HCT116 (cell line): ENCODE data around the gene ERVMER34-1. TPM values are rescaled to one million over a fixed set of nuclear protein-coding genes. Genes with fewer than 3 reads are reported as not detected.
A peak's percentile ranks its signal among the peaks of the same experiment; 100 is the strongest.

Source experiments
- ATAC-seq: fragments of 200-7000 bp; cut with Tn5 transposase; 2 replicates; pipeline ENCODE4 v1.9.1; 2020; ENCODE audit warnings: mild to moderate bottlenecking, moderate library complexity
- BruUV-seq: library from RNA; stranded (reverse); fragments of 400-500 nt; replicated peaks from 2 replicates; lab custom pipeline; 2021; lab: Mats Ljungman, UMichigan
- CTCF ChIA-PET: fragments of 300-600 bp; sonication (Branson Sonifier 250); formaldehyde crosslinking; loops from one replicate; lab custom pipeline; 2021; ENCODE audit warnings: antibody characterized with exemption; lab: Charles Lee
- POLR2A ChIA-PET: fragments of 300-600, 350-600 bp; sonication (Branson Sonifier 250); formaldehyde crosslinking; loops from one replicate; lab custom pipeline; 2021; ENCODE audit warnings: antibody characterized with exemption; lab: Charles Lee
- RAD21 ChIA-PET, 2 experiments: fragments of 300-600 bp; sonication (Branson Sonifier 250); formaldehyde crosslinking; loops; one replicate each; lab custom pipeline; 2023; ENCODE audit warnings: low total read pairs in 2 of 2; ENCODE audit not compliant: uncharacterized antibody in 2 of 2, unreplicated experiment in 2 of 2, low non-redundant PET in 1 of 2; lab: Charles Lee
- DNase-seq: peaks from one replicate; pipeline ENCODE4 v3.0.0-alpha.2; 2010; ENCODE audit warnings: low read depth, low spot score
- H2AFZ ChIP-seq: fragments of 200-600 bp; shearing (Covaris generic), sonication (generic); 2 replicates; pipeline ENCODE4 v1.6.1; 2017; ENCODE audit warnings: low read depth, mixed run types, mixed read lengths, antibody characterized with exemption, low read length; ENCODE audit not compliant: poor library complexity, severe bottlenecking
- H3K27ac ChIP-seq: 2 replicates; pipeline ENCODE4 v1.5.1; 2012; ENCODE audit warnings: low read depth, low read length
- H3K27me3 ChIP-seq: fragments of 200-600 bp; sonication (generic); 2 replicates; pipeline ENCODE4 v1.6.1; 2016; ENCODE audit warnings: mixed run types, low read length, mixed read lengths; ENCODE audit not compliant: insufficient read depth
- H3K36me3 ChIP-seq, 2 experiments: fragments of 200-500 bp in 1 of 2; fragments of 200-600 bp in 1 of 2; sonication (Bioruptor generic) in 1 of 2; sonication (generic) in 1 of 2; 2 replicates each; pipeline versions ENCODE4 v1.5.1 to v1.6.1; 2014 to 2016; ENCODE audit warnings: low read length in 2 of 2, inconsistent platforms in 1 of 2, mixed read lengths in 1 of 2, mixed run types in 1 of 2; ENCODE audit not compliant: insufficient read depth in 2 of 2, control insufficient read depth in 1 of 2
- H3K4me1 ChIP-seq, 2 experiments: fragments of 200-600 bp in 1 of 2; sonication (generic) in 1 of 2; 2 replicates each; pipeline versions ENCODE4 v1.5.1 to v1.6.1; 2012 to 2017; ENCODE audit warnings: low read length in 2 of 2, inconsistent platforms in 1 of 2, mild to moderate bottlenecking in 1 of 2, mixed read lengths in 1 of 2, mixed run types in 1 of 2, moderate library complexity in 1 of 2; ENCODE audit not compliant: insufficient read depth in 2 of 2, control insufficient read depth in 1 of 2
- H3K4me2 ChIP-seq: fragments of 200-600 bp; sonication (generic); 2 replicates; pipeline ENCODE4 v1.6.1; 2017; ENCODE audit warnings: mixed run types, low read length, mixed read lengths
- H3K4me3 ChIP-seq, 2 experiments: fragments of 200-600 bp in 1 of 2; sonication (generic) in 1 of 2; replicated peaks in 1 of 2; 2 replicates each; pipeline ENCODE4 v1.5.1; 2011 to 2016; ENCODE audit warnings: low read length in 2 of 2, control low read depth in 1 of 2, low read depth in 1 of 2, mild to moderate bottlenecking in 1 of 2, mixed read lengths in 1 of 2, mixed run types in 1 of 2
- H3K79me2 ChIP-seq: fragments of 200-600 bp; sonication (generic); 2 replicates; pipeline ENCODE4 v1.6.1; 2017; ENCODE audit warnings: mild to moderate bottlenecking, mixed run types, low read length, moderate library complexity, mixed read lengths; ENCODE audit not compliant: insufficient read depth
- H3K9ac ChIP-seq: fragments of 200-600 bp; sonication (generic); 2 replicates; pipeline ENCODE4 v1.6.1; 2016; ENCODE audit warnings: low read length, mixed read lengths
- H3K9me2 ChIP-seq: fragments of 200-600 bp; sonication (generic), shearing (Covaris generic); 2 replicates; pipeline ENCODE4 v1.6.1; 2017; ENCODE audit warnings: mixed run types, mild to moderate bottlenecking, moderate library complexity; ENCODE audit not compliant: insufficient read depth
- H3K9me3 ChIP-seq, 2 experiments: fragments of 200-500 bp in 1 of 2; fragments of 200-600 bp in 1 of 2; sonication (Bioruptor generic) in 1 of 2; sonication (generic) in 1 of 2; 2 replicates each; pipeline ENCODE4 v1.6.1; 2014 to 2017; ENCODE audit warnings: low read length in 2 of 2, mixed read lengths in 2 of 2, inconsistent platforms in 1 of 2, low read depth in 1 of 2, mild to moderate bottlenecking in 1 of 2, mixed run types in 1 of 2, moderate library complexity in 1 of 2; ENCODE audit not compliant: control insufficient read depth in 1 of 2, insufficient read depth in 1 of 2
- H4K20me1 ChIP-seq: fragments of 200-600 bp; sonication (generic), shearing (Covaris generic); 2 replicates; pipeline ENCODE4 v1.6.1; 2017; ENCODE audit warnings: mixed run types, mild to moderate bottlenecking, moderate library complexity; ENCODE audit not compliant: insufficient read depth
- CEBPB ChIP-seq: IDR thresholded peaks from 2 replicates; pipeline ENCODE4 v1.6.1; 2012; ENCODE audit warnings: low read depth
- EGR1 ChIP-seq: IDR thresholded peaks from 2 replicates; pipeline ENCODE4 v1.6.1; 2012; ENCODE audit warnings: low read depth
- ELF1 ChIP-seq: IDR thresholded peaks from 2 replicates; pipeline ENCODE4 v1.6.1; 2012; ENCODE audit warnings: low read depth, borderline replicate concordance
- EZH2 ChIP-seq: fragments of 200-600 bp; sonication (generic); IDR thresholded peaks from 2 replicates; pipeline ENCODE4 v1.6.1; 2017; ENCODE audit warnings: antibody characterized with exemption, mixed run types
- JUND ChIP-seq: IDR thresholded peaks from 2 replicates; pipeline ENCODE4 v1.6.1; 2012
- MAX ChIP-seq: IDR thresholded peaks from 2 replicates; pipeline ENCODE4 v1.6.1; 2012
- POLR2A ChIP-seq: IDR thresholded peaks from 2 replicates; pipeline ENCODE4 v1.7.0; 2011; ENCODE audit warnings: borderline replicate concordance; ENCODE audit not compliant: insufficient read depth, insufficient read length; ENCODE audit errors: extremely low read depth
- RAD21 ChIP-seq: IDR thresholded peaks from 2 replicates; pipeline ENCODE4 v1.6.1; 2012; ENCODE audit warnings: low read depth, mild to moderate bottlenecking
- SP1 ChIP-seq: IDR thresholded peaks from 2 replicates; pipeline ENCODE4 v1.6.1; 2012; ENCODE audit warnings: low read depth
- SRF ChIP-seq: IDR thresholded peaks from 2 replicates; pipeline ENCODE4 v1.6.1; 2012; ENCODE audit warnings: low read depth
- TCF7L2 ChIP-seq: IDR thresholded peaks from 2 replicates; pipeline ENCODE4 v1.7.0; 2011; ENCODE audit warnings: borderline replicate concordance, inconsistent platforms; ENCODE audit not compliant: insufficient read depth, insufficient read length; ENCODE audit errors: extremely low read depth
- YY1 ChIP-seq: IDR thresholded peaks from 2 replicates; pipeline ENCODE4 v1.6.1; 2011; ENCODE audit warnings: low read length, low read depth, moderate library complexity, mild to moderate bottlenecking; ENCODE audit not compliant: insufficient replicate concordance; ENCODE audit errors: extremely low read depth
- ZFX ChIP-seq: fragments of 450-650 bp; IDR thresholded peaks from 2 replicates; pipeline ENCODE4 v1.6.1; 2017
- intact Hi-C: fragments of 100-400 bp; cut with micrococcal nuclease; formaldehyde crosslinking; loops from 2 replicates; pipeline ENCODE4 v1.10.0; 2022
- total RNA-seq: library from RNA; stranded (reverse); gene quantifications from one replicate; pipeline ENCODE4 v1.2.1, GENCODE V29; 2021; ENCODE audit not compliant: unreplicated experiment
- TF ChIP-seq, protein P1 (sequence below), 3 experiments: fragments of 200-600 bp in 1 of 3; sonication (generic) in 1 of 3; IDR thresholded peaks in 2 of 3; conservative IDR thresholded peaks in 1 of 3; 2 replicates each; pipeline ENCODE4 v1.5.1; 2012 to 2017; ENCODE audit warnings: low read depth in 2 of 3, low read length in 2 of 3, antibody characterized with exemption in 1 of 3, borderline replicate concordance in 1 of 3, control low read depth in 1 of 3, mild to moderate bottlenecking in 1 of 3, mixed read lengths in 1 of 3, mixed run types in 1 of 3, moderate library complexity in 1 of 3; ENCODE audit not compliant: insufficient read depth in 1 of 3

ERVMER34-1 gene
- total RNA-seq, 1 experiment from 2014 or later = 17.5 TPM

DNA sequence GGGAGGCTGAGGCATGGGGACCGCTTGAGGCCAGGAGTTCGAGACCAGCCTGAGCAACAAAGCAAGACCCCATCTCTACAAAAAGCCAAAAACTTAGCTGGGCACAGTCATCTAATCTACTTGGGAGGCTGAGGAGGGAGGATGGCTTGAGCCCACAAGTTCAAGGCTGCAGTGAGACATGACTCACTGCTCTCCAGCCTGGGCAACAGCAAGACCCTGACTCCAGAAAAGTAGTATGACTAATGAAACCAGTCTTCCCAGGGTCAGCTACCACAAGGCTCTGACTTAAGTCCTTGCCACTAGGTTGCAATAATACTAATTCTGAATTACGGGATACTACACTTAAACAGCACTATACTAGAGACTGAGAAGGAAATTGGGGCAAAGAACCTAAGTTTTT lies 33.1 kb downstream of the ERVMER34-1 start:
- H3K9me3 ChIP-seq = no peaks in the 10 kb centered on the region
- H3K4me1 ChIP-seq = peaks cover 12 to 31% of the 10 kb centered on the region in 2 experiments
- H3K27me3 ChIP-seq = no peaks in the 10 kb centered on the region
- H3K4me2 ChIP-seq = no peak overlapping the region
- TF ChIP-seq SP1 (no peak), TCF7L2 (no peak), CEBPB (no peak)
- H4K20me1 ChIP-seq = peaks cover 5% of the 10 kb centered on the region; the same call in 1 of the 2 replicates
- peaks cover 22% of the 10 kb centered on the region for H3K79me2 ChIP-seq
- no peak overlapping the region for H3K9ac ChIP-seq
- intact Hi-C loops = no loop called here
- no peaks in the 10 kb centered on the region for H3K9me2 ChIP-seq
- ATAC-seq (no peak), DNase-seq (no peak)
- H3K4me3 ChIP-seq = no peak overlapping the region
- no peak overlapping the region for H2AFZ ChIP-seq
- ChIA-PET RAD21 (no interaction called here), POLR2A (no interaction called here), CTCF (no interaction called here)
- H3K27ac ChIP-seq = peak overlapping the region; percentile 26; the same call in 1 of the 2 replicates
- peaks cover 24 to 34% of the 10 kb centered on the region in 2 experiments for H3K36me3 ChIP-seq
- no TSS peak for BruUV-seq

- BruUV-seq = no TSS peak
- no peaks in the 10 kb centered on the region for H3K27me3 ChIP-seq
- no peak overlapping the region for H3K9ac ChIP-seq
- ATAC-seq (no peak), DNase-seq (no peak)
- no peak overlapping the region for H2AFZ ChIP-seq
- H3K36me3 ChIP-seq = peaks cover 24 to 34% of the 10 kb centered on the region in 2 experiments
- H4K20me1 ChIP-seq = peaks cover 5% of the 10 kb centered on the region; the same call in 1 of the 2 replicates
- peaks cover 12 to 25% of the 10 kb centered on the region in 2 experiments for H3K4me1 ChIP-seq
- H3K9me2 ChIP-seq = no peaks in the 10 kb centered on the region
- ChIA-PET CTCF (no interaction called here), RAD21 (no interaction called here), POLR2A (no interaction called here)
- H3K79me2 ChIP-seq = peaks cover 28% of the 10 kb centered on the region
- intact Hi-C loops = no loop called here
- H3K9me3 ChIP-seq = no peaks in the 10 kb centered on the region
- H3K4me2 ChIP-seq = no peak overlapping the region
- TF ChIP-seq POLR2A (no peak), CEBPB (no peak), MAX (no peak), EZH2 (no peak), ZFX (no peak), RAD21 (no peak), SRF (no peak), YY1 (no peak), EGR1 (no peak), JUND (no peak), ELF1 (no peak)
- TF ChIP-seq, protein P1, sequence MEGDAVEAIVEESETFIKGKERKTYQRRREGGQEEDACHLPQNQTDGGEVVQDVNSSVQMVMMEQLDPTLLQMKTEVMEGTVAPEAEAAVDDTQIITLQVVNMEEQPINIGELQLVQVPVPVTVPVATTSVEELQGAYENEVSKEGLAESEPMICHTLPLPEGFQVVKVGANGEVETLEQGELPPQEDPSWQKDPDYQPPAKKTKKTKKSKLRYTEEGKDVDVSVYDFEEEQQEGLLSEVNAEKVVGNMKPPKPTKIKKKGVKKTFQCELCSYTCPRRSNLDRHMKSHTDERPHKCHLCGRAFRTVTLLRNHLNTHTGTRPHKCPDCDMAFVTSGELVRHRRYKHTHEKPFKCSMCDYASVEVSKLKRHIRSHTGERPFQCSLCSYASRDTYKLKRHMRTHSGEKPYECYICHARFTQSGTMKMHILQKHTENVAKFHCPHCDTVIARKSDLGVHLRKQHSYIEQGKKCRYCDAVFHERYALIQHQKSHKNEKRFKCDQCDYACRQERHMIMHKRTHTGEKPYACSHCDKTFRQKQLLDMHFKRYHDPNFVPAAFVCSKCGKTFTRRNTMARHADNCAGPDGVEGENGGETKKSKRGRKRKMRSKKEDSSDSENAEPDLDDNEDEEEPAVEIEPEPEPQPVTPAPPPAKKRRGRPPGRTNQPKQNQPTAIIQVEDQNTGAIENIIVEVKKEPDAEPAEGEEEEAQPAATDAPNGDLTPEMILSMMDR (IDR thresholded peaks at IDR 0.05 in 2 of 3, conservative IDR thresholded peaks at IDR 0.05 in 1 of 3; ENCODE audit: borderline replicate concordance in 1 of 3, insufficient read depth in 1 of 3, low read depth in 2 of 3, low read length in 2 of 3) = no peak
- no peak overlapping the region for H3K4me3 ChIP-seq
- H3K27ac ChIP-seq = peak overlapping the region; percentile 32; the same call in 1 of the 2 replicates
Measured at GRCh38 chr4:52716364-52717151, 34.7 kb downstream of the ERVMER34-1 start.
